Sigmoid colon (tissue), 7 donors: Measurements from ENCODE around the gene KRT83. TPM values are rescaled to one million over a fixed set of nuclear protein-coding genes. Genes with fewer than 3 reads are reported as not detected.
"Not testable (repeated sequence)": the region's sequence is repeated elsewhere in the genome, so short reads cannot be mapped to it uniquely, and the experiment has no call there.

ENCODE experiments used
- DNase-seq: peaks from one replicate; pipeline ENCODE4 v3.0.0-alpha.2; 2019
- H3K27ac ChIP-seq, 4 donors: fragments of 200-600 bp; sonication (generic); one replicate each; pipeline ENCODE4 v1.5.1; 2016 to 2019; ENCODE audit warnings: mild to moderate bottlenecking in 1 of 4
- H3K27me3 ChIP-seq, 3 donors: fragments of 200-600 bp; sonication (generic); one replicate each; pipeline ENCODE4 v1.5.1; 2019; ENCODE audit warnings: mild to moderate bottlenecking in 1 of 3
- H3K36me3 ChIP-seq, 4 donors: fragments of 200-600 bp; sonication (generic); one replicate each; pipeline ENCODE4 v1.5.1; 2016 to 2019
- H3K4me1 ChIP-seq, 4 donors: fragments of 200-600 bp; sonication (generic); one replicate each; pipeline ENCODE4 v1.5.1; 2017 to 2019
- H3K4me3 ChIP-seq, 4 donors: fragments of 200-600 bp; sonication (generic); one replicate each; pipeline ENCODE4 v1.5.1; 2017 to 2019; ENCODE audit warnings: mild to moderate bottlenecking in 2 of 4, moderate library complexity in 1 of 4
- H3K9me3 ChIP-seq, 4 donors: fragments of 200-600 bp in 3 of 4; sonication (generic) in 3 of 4; one replicate each; pipeline versions ENCODE4 v1.5.1 to v1.6.1; 2013 to 2019
- EP300 ChIP-seq, 4 donors: sonication (generic); formaldehyde crosslinking; IDR thresholded peaks; one replicate each; pipeline ENCODE4 v1.6.1; 2017; ENCODE audit warnings: antibody characterized with exemption in 4 of 4
- POLR2A ChIP-seq, 2 donors: fragments of 450-650 bp; IDR thresholded peaks; one replicate each; pipeline ENCODE4 v1.6.1; 2016; ENCODE audit warnings: antibody characterized with exemption in 2 of 2, mild to moderate bottlenecking in 2 of 2, moderate library complexity in 2 of 2
- POLR2AphosphoS5 ChIP-seq, 4 donors: sonication (generic); formaldehyde crosslinking; IDR thresholded peaks; one replicate each; pipeline ENCODE4 v1.6.1; 2017; ENCODE audit warnings: antibody characterized with exemption in 4 of 4
- WGBS, 2 donors: extraction: QIAGEN DNeasy Blood & Tissue Kit; methylation state at CpG; one replicate each; pipeline ENCODE4 v1.1.7; 2013; 5-methylcytosine and 5-hydroxymethylcytosine counted together
- intact Hi-C: fragments of 100-400 bp; cut with DNase I; formaldehyde crosslinking; loops from one replicate; pipeline ENCODE4 v1.15.1; 2023
- polyA plus RNA-seq, 3 donors: library from polyadenylated mRNA; stranded (reverse); fragments of 200-250 nt; gene quantifications; one replicate each; pipeline ENCODE4 v1.2.3, GENCODE V29; 2013
- total RNA-seq, 4 donors: library from RNA; depleted of rRNA; stranded (reverse); fragments of >200 nt; gene quantifications; one replicate each; pipeline ENCODE4 v1.1.0, GENCODE V29; 2016
- TF ChIP-seq, protein P1 (sequence below), 4 experiments: fragments of 450-650 bp in 3 of 4; fragments of 200-600 bp in 1 of 4; IDR thresholded peaks; one replicate each; pipeline ENCODE4 v1.5.1; 2016 to 2019; ENCODE audit warnings: antibody characterized with exemption in 4 of 4, mild to moderate bottlenecking in 3 of 4, moderate library complexity in 2 of 4
- donor health status: healthy with polysubstance abuse.
- donor health status: Bipolar disorder and iron deficiency.
- donor health status: healthy.

The KRT83 gene
- total and polyA plus RNA-seq, 7 donors = not detected

DNA sequence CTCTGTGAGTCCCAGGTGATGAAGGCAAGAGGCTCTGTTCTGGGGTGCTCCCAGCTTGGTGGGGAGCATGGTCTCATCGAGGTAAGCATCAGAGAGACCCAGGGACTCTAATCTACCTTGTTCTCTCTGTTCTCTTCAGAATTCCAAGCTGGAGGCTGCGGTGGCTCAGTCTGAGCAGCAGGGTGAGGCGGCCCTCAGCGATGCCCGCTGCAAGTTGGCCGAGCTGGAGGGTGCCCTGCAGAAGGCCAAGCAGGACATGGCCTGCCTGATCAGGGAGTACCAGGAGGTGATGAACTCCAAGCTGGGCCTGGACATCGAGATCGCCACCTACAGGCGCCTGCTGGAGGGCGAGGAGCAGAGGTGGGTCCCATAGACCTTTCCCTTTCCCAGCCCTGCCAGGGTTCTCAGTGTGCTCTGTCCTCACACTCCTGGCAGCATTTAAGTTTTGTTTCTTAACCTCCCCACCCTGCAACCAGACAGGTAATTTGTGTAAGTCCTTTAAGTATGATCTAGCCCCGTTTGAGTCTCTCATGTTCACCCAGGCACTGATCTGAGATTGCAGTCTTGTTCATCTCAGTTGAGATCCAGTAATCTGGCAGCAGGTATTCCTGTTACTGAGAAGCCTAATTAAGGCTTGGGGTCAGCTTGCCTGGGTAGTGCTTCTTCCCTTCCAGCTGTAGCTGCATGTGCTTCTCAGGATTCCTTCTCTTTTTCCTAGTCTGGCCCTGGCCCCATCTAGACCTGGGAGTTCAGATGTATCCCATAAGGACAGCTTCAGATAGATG, 15.1 kb downstream of the KRT83 start:
- no peak overlapping the region for H3K4me3 ChIP-seq
- H3K36me3 ChIP-seq = no peaks in the 10 kb centered on the region
- DNase-seq = peak; percentile 43
- 59 to 70% methylated on average over 11 of the region's 11 CpGs for WGBS, 2 donors
- H3K4me1 ChIP-seq = peaks cover 0 to 27% (median 19%) of the 10 kb centered on the region in 4 donors
- no peaks in the 10 kb centered on the region for H3K27me3 ChIP-seq
- TF ChIP-seq POLR2A (IDR thresholded peaks at IDR 0.05) (no peak), POLR2AphosphoS5 (IDR thresholded peaks at IDR 0.05) (no peak), EP300 (IDR thresholded peaks at IDR 0.05) (no peak)
- TF ChIP-seq, protein P1, sequence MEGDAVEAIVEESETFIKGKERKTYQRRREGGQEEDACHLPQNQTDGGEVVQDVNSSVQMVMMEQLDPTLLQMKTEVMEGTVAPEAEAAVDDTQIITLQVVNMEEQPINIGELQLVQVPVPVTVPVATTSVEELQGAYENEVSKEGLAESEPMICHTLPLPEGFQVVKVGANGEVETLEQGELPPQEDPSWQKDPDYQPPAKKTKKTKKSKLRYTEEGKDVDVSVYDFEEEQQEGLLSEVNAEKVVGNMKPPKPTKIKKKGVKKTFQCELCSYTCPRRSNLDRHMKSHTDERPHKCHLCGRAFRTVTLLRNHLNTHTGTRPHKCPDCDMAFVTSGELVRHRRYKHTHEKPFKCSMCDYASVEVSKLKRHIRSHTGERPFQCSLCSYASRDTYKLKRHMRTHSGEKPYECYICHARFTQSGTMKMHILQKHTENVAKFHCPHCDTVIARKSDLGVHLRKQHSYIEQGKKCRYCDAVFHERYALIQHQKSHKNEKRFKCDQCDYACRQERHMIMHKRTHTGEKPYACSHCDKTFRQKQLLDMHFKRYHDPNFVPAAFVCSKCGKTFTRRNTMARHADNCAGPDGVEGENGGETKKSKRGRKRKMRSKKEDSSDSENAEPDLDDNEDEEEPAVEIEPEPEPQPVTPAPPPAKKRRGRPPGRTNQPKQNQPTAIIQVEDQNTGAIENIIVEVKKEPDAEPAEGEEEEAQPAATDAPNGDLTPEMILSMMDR (IDR thresholded peaks at IDR 0.05) = no peak
- H3K9me3 ChIP-seq = no peaks in the 10 kb centered on the region
- H3K27ac ChIP-seq = no peak overlapping the region
- intact Hi-C loops = no loop called here

GRCh38 chr12:52304941-52305411, 16.2 kb downstream of the KRT83 start:
- H3K4me3 ChIP-seq, intact Hi-C loops, H3K27ac ChIP-seq, H3K9me3 ChIP-seq, H3K36me3 ChIP-seq, H3K27me3 ChIP-seq: not testable (repeated sequence)
- 73 to 89% methylated on average over 15 of the region's 15 CpGs for WGBS, 2 donors
- peaks cover 0 to 20% (median 14%) of the 10 kb centered on the region in 4 donors for H3K4me1 ChIP-seq
- DNase-seq = peak; percentile 30

GRCh38 chr12:52302242-52302914, 18.8 kb downstream of the KRT83 start:
- H3K27me3 ChIP-seq, H3K9me3 ChIP-seq, DNase-seq, intact Hi-C loops, H3K27ac ChIP-seq, H3K4me1 ChIP-seq, H3K4me3 ChIP-seq, H3K36me3 ChIP-seq: not testable (repeated sequence)
- no CpG with 5 or more reads among the region's 5 CpGs for WGBS, 2 donors

DNA sequence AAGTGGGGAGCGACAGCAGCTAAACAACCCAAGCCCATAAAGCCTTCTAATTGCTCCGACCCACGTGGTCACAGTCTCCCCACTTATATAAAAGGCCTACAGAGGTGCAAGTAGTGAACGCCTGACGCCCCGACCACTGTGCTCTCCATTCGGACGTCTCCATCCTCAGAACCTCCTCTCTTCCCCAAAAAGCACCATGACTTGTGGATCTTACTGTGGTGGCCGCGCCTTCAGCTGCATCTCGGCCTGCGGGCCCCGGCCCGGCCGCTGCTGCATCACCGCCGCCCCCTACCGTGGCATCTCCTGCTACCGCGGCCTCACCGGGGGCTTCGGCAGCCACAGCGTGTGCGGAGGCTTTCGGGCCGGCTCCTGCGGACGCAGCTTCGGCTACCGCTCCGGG, 19.5 kb downstream of the KRT83 start:
- H3K27me3 ChIP-seq, H3K36me3 ChIP-seq, H3K4me3 ChIP-seq, DNase-seq, H3K9me3 ChIP-seq, intact Hi-C loops, H3K27ac ChIP-seq, H3K4me1 ChIP-seq: not testable (repeated sequence)
- WGBS, 2 donors = 81 to 84% methylated on average over 23 of the region's 31 CpGs

DNA sequence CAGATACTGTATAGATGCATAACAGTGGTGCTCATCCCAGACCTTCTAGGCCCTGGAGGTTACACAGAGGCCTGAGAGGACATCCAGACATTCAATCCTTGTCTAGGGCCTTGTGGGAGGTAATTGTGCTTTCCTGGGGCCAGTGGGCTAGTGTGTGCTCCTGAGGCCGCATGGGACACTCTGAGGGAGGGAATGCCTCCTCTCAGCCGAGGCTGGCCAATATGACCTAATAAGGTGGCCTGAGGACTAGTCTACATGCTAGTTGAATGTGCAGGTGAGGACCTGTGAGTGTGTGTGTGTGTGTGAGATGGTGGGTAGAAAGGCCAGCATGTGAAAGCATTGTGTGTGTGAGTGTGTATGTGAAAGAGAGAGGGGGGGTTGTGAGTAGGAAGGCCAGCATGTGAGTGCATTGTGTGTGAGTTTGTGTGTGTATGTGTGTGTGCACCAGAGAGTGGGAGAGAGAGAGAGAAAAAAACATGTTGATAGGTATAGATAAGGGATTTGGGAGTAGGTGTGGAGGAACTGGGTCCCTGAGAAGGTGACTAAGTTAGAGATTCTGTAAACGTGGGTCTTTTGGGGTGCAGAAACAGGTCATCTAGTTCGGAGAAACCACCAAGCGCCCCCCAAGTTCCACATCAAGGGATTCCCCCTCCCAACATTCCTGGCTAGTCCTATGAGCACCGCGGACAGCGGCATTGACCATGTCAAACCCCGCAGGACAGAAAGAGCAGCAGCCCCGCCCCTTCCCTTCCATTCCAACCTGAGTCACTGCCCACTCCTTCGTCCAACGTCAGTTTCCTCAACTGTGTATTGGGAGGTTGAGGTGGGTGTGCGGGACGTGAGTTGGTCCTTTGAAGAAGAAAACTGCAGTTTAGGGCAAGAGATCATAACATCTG, 20.2 kb downstream of the KRT83 start:
- WGBS, 2 donors = 64 to 65% methylated on average over 14 of the region's 14 CpGs
- H3K27ac ChIP-seq = no peak overlapping the region
- peak; percentile 36 for DNase-seq
- no peaks in the 10 kb centered on the region for H3K4me1 ChIP-seq
- H3K9me3 ChIP-seq = no peaks in the 10 kb centered on the region
- H3K4me3 ChIP-seq = no peak overlapping the region
- TF ChIP-seq, protein P1 (IDR thresholded peaks at IDR 0.05) = no peak
- TF ChIP-seq POLR2A (IDR thresholded peaks at IDR 0.05) (no peak), POLR2AphosphoS5 (IDR thresholded peaks at IDR 0.05) (no peak), EP300 (IDR thresholded peaks at IDR 0.05) (no peak)
- no peaks in the 10 kb centered on the region for H3K27me3 ChIP-seq
- H3K36me3 ChIP-seq = no peaks in the 10 kb centered on the region
- intact Hi-C loops = no loop called here

DNA sequence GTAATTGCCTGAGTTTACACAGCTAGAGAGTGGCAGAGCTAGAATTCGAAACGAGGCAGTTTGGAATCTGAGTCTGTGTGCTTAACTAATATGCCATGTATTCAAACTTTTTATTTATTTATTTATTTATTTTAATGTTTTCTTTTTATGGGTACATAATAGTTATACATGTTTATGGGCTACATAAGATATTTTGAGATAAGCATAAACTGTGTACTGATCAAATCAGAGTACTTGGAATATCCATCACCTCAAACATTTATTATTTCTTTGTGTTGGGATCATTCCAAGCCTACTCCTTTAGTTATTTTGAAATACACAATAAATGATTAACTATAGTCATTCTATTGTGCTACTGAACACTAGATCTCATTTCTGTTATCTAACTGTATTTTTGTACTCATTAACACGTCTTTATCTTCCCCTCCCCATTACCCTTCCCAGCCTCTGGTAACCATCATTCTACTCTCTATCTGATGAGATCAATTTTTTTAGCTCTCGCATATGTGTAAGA, 22.5 kb downstream of the KRT83 start:
- TF ChIP-seq, protein P1 (IDR thresholded peaks at IDR 0.05) = no peak
- no peak for TF ChIP-seq POLR2AphosphoS5 (IDR thresholded peaks at IDR 0.05)
- no peak for TF ChIP-seq EP300 (IDR thresholded peaks at IDR 0.05)
- TF ChIP-seq POLR2A (IDR thresholded peaks at IDR 0.05) = no peak
- 29 to 72% methylated on average over 4 of the region's 4 CpGs for WGBS, 2 donors

More for the DNA sequence above, 22.5 kb downstream of the KRT83 start:
- Histone ChIP-seq H3K4me1 (no peaks in the 10 kb centered on the region), H3K9me3 (no peaks in the 10 kb centered on the region), H3K27me3 (no peaks in the 10 kb centered on the region), H3K27ac (no peak overlapping the region), H3K36me3 (no peaks in the 10 kb centered on the region), H3K4me3 (no peak overlapping the region)
- DNase-seq = no peak
- intact Hi-C loops = no loop called here
